COR-L47 (cell line): Measurements from ENCODE around the gene BRIP1.
"Not testable (repeated sequence)": the region's sequence is repeated elsewhere in the genome, so short reads cannot be mapped to it uniquely, and the experiment has no call there.

ENCODE experiments used
- DNase-seq: peaks from one replicate; lab custom pipeline; 2025; lab: John Stamatoyannopoulos, UW

The BRIP1 gene

DNA sequence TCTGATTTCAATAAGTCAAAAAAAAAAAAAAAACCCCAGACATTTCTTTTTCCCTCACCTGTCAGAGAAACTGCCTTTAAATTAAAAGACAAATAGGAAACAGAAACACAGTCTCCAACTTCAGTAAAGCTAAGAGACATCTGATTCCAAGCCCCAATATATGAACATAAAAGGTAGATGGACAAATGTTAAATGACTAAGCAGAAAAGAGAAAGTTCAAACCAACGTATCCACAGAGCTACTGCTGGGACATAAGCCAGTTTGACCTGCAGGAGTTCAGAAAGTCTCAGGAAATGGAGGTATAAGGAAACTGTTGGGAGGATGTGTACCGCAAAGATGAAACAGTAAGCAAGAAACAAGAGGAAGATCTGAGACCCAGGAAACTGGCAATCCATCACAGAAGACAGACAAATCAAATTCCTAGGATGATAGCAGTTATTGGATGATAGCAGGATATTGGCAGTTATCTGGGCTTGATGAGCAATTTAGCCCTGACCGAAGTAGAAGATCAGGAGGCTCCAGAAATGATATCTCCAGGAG is 135.0 kb downstream of the BRIP1 start:
- DNase-seq: no peak

DNA sequence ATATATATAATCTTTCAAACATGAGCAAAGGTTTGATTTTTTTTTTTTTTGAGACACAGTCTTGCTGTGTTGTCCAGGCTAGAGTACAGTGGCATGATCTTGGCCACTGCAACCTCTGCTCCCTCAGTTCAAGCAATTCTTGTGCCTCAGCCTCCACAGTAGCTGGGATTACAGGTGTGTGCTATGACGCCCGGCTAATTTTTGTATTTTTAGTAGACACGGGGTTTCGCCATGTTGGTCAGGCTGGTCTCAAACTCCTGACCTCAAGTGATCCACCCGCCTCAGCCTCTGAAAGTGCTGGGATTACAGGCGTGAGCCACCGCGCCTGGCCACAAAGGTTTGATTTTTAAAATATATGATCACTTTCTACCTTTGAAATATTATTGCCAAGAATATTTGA is 135.5 kb downstream of the BRIP1 start:
- DNase-seq: not testable (repeated sequence)

DNA sequence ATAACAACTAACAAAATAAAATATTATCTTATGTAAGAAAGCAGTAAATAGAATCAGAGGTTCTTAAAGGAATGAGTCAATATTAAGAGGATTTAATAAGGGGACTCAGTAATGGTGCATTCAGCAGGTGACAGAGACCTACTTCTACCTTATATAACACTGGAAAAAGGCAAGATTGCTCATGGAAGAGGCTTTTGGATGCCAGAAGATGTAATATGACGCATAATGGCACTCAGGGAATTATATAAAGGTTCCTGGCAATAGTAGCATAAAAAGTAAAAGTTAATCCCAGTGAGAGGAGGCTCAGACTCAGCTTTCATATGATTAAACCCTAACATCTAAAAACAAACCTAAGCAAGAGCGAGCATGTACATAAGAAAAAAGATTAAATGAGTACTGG is 136.4 kb downstream of the BRIP1 start:
- DNase-seq: no peak

DNA sequence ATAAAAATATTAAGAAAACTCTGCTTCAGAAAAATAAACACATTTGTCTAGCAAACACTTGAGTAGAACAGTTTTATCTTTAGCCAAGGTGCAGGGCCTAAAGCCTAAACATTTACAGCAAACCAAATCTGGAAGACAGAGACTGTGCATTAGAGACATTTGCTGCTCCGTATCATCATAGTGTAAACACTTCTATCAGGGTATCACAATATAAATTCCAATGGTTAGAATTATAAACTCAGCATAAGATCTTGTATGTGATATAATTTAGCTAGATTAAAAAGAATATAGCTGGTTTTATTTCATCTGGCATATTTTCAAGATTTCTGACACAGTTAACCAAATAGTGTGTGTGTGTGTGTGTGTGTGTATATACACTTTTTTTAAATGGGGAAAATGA is 138.6 kb downstream of the BRIP1 start:
- no peak for DNase-seq

DNA sequence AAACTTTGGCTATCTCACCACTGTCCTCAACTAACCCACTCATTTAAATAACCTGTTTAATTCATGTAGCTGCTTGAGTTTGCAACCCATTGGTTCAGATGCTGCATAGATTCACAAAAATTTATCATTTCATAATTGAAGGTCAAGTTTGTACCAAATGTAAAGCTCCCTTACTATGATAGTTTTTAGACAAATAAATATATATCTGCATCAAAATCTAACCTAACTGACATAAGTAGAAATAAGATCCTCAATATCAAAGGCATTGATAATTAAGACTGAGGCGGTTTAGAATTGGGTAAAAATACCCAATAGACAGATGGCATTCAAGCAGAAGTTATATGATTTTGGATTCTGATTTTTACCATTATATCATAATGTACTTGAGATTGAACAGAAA is 139.4 kb downstream of the BRIP1 start:
- DNase-seq: no peak

DNA sequence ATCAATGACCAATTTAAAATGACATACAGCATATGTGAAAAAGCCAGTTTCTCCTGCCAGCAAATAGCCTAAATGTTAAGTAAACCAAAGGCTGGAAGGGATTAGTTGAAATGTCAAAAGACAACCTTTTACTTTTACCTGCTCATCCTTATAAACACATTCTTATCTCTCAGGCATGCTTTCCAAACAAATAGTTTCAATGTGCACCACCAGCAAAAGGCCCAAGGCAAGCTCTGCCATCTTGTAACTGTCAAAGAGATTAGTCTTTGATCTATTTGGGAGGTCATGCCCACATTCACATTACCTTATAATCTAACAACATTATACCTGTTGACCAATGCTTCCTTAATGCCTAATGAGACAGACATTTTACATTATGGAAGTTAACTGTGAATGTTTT is 140.1 kb downstream of the BRIP1 start:
- DNase-seq: no peak

DNA sequence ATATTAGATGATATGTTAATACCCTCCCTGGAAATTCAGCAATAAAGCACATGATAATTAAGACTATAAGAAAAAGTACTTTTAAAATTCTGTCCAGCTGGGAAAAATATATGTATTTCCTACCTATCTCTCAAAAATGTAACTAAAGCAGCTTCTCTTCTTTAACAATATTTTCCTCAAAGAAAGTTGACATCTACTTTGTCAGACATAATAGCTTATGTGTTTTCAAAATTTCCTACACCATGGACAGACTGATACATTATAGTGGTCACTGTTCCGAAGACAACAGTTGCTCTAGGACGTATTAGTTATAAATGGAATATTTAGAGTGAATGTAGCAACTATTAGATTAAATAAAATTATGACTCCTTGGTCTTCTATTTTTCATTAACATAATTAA is 140.9 kb downstream of the BRIP1 start:
- DNase-seq: no peak

DNA sequence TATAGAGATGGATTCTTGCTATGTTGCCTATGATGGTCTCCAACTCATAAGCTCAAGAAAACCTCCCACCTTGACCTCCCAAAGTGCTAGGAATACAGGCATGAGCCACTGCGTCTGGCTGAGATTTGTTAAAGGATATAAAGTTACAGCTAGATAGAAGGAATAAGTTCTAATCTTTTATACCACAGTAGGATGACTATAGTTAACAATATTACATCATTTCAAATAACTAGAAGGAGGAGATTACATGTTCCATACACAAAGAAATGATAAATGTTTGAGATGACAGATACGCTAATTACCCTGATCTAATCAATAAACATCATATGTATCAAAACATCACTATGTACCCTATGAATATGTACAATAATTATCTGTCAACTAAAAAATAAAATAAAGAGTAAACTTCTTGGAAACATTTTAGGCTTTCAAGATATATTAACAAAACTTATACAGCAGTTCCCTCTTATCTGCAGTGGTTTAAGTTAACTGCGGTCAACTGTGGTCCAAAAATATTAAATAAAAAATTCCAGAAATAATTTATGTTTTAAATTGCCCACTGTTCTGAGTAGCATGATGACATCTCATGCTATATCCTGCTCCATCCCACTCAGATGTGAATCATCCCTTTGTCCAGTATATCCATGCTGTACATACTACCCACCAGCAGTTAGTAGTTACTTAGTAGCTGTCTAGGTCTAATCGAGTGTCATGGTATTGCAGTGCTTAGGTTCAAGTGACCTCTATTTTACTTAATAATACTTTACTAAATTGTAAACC is 143.1 kb downstream of the BRIP1 start:
- DNase-seq: no peak

DNA sequence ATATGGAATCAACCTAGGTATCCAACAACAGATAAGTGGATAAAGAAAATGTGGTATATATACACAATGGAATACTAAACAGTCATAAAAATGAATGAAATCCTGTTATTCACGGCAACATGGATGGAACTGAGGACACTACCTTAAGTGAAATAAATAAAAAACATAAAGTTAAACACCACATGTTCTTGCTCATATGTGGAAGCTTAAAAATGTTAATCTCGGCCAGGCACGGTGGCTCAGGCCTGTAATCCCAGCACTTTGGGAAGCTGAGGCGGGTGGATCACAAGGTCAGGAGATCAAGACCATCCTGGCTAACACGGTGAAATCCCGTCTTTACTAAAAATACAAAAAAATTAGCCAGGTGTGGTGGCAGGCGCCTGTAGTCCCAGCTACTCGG is 144.1 kb downstream of the BRIP1 start:
- not testable (repeated sequence) for DNase-seq

DNA sequence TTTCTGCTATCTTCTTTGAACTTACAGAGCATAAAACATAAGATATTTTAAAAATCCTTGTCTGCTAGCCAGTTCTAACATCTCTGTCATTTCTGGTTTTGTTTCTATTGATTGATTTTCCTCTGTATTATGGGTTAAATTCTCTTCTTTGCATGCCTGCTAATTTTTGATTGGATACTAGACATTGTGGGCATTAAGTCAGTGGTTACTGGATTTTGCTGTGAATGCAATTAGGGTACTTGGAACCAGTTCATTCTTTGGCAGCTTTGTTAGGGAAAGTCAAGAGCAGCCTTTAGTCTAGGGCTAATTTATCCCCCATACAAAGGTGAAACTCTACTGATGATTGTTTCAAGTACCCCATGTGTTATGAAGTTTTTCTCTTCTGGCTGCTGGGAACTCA is 145.3 kb downstream of the BRIP1 start:
- no peak for DNase-seq

DNA sequence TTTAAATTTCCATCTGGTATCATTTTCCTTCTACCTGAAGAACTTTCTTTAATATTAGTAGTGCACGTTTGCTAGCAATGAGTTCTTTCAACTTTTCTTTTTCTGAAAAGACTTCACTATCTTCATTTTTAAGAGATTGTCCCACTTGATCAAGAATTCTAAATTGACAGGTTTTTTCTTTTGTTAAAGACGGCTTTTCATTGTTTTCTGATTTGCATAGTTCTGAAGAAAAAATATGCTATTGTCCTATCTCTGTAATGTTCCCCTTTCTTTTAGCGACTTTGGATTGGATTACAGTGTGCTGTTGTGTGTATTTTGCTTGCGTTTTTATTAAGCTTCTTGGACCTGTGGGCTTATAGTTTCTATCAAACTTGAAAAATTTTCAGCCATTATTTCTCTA is 146.0 kb downstream of the BRIP1 start:
- DNase-seq: no peak

DNA sequence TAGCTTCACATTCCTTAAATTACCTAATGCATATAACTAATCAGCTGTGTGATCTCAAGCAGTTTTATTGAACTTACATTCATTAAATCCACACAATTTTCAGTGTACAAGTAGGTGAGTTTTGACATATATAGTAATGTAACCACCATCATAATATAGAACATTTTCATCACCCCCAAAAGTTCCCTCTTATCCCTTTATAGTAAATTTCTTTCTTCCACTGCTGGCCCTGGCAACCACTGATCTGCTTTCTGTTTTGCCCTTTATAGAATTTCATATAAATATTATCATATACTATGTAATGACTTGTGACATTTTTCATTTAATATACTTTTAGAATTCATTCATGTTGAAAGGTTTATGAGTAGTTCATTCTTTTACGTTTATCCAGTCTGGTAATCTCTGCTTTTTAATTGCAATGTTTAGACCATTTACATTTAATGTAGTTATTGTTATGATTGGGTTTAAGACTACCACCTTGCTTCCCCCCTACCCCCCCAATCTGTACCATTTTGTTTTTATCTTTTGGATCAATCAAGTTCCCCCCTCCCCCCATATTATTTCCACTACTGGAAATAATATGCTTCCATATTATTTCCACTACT is 147.0 kb downstream of the BRIP1 start:
- DNase-seq: no peak

DNA sequence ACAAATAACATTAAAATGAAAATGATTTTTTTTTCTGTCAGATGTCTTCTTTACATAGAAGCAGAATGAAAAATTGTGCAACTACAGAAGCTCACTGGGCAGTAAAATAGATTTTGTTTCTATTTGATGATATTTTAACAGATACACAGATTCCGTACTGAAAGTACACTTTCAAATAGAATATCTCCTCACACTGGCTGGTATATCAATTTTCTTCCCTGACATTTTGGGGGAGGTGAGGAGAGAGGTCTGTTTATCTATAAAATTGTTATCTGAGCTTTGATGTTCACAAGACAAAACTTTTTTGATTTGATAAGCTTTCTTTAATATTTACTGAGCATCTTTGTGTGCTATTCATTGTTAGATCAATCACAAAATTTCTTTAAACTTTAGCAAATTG is 148.0 kb downstream of the BRIP1 start:
- no peak for DNase-seq

DNA sequence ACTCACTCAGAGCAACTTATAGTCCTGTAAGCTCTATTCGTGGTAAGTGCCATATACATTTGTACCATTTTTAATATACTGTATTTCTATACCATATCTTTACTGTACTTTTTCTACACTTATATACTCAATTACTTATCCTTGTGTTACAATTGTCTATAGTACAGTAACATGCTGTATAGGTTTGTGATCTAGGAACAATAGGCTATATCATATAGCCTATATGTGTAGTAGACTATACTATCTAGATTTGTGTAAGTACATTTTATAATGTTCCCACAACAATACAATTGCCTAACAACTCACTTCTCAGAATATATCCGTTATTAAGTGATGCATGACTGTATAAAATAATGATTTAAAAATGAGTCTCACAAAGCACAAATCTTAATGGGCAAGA is 149.0 kb downstream of the BRIP1 start:
- no peak for DNase-seq

DNA sequence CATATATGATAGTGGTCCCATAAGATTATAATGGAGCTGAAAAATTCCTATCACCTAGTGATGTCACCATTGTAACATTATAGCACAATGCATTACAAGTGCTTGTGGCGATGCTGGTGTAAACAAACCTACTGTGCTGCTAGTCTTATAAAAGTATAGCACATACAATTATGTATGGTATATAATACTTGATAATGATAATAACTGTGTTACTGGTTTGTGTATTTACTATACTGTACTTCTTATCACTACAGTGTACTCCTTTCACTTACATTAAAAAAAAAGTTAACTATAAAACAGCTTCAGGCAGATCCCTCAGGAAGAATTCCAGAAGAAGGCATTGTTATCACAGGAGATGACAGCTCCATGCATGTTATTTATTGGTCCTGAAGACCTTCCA is 150.3 kb downstream of the BRIP1 start:
- no peak for DNase-seq

DNA sequence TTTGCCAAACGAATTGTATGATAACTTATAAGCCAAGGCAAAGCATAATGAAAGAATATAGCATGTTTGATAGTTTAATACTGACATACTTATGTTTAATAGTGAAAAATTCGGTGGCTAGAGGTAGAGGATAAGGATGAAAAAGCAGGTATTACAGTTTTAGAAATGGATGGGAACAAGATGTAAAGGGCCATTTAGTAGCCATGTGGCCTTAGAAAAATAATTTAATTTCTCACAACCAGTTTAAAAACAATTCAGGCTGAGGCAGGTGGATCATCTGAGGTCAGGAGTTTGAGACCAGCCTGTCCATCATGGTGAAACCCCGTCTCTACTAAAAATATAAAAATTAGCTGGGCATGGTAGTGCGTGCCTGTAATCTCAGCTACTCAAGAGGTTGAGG is 152.8 kb downstream of the BRIP1 start:
- no peak for DNase-seq

DNA sequence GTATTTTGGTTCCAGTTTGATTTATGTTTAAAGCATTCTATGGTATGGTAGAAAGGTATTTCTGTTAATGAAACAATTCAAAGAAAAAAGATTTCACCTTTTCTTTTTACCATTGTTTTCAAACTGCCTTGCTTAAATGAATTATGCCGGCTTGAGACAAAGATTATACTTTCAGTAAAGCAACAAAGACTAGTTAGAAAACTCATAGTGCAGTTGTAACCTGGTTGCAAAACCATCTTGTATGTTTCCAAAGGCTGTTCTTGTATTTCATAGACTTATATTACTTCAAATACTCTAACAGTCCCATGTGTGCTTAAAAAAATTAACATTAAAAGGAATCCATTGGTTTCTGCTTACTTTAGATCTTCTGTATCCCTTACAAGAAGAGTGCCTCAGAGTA is 153.8 kb downstream of the BRIP1 start:
- no peak for DNase-seq

DNA sequence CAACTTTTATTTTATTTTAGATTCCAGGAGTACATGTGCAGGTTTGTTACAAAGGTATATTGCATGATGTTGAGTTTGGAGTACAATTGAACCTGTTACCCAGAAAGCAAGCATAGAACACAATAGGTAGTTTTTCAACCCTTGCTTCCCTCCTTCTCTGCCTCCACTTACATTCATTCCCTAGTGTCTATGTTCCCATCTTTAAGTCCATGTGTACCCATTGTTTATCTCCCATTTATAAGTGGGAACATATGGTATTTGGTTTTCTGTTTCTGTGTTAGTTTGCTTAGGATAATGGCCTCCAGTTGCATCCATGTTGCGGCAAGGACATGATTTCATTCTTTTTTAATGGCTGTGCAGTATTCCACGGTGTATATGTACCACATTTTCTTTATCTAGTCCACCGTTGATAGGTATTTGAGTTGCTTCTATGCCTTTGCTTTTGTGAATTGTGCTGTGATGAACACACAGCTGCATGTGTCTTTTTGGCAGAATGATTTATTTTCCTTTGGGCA is 158.3 kb downstream of the BRIP1 start:
- DNase-seq: no peak

DNA sequence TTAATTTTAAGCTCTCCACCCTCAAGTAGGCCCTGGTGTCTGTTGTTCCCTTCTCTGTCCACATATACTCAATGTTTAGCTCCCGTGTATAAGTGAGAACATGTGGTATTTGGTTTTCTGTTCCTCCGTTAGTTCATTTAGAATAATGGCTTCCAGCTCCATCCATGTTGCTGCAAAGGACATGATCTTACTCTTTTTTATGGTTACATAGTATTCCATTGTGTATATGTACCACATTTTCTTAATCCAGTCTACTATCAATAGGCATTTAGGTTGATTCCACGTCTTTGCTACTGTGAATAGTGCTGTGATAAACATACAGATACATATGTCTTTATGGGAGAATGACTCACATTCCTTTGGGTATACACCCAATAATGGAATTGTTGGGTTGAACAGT is 160.9 kb downstream of the BRIP1 start:
- no peak for DNase-seq

DNA sequence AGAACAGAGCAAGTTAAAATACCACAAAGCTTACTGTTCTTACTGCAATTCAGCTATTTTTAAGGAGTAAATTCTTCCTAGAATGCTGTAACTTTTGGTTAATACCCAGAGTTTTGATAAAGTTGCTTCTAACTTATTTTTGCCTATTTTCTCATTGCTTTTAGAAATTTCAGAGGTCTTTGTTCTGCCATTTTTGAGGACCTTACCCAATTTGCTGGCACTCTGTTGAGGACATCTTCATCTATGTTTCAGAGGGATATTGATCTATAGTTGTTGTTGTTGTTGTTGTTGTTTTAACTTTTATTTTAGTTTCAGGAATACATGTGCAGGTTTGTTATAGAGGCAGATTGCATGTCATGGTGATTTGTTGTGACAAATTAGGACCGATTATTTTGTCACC is 161.3 kb downstream of the BRIP1 start:
- no peak for DNase-seq

DNA sequence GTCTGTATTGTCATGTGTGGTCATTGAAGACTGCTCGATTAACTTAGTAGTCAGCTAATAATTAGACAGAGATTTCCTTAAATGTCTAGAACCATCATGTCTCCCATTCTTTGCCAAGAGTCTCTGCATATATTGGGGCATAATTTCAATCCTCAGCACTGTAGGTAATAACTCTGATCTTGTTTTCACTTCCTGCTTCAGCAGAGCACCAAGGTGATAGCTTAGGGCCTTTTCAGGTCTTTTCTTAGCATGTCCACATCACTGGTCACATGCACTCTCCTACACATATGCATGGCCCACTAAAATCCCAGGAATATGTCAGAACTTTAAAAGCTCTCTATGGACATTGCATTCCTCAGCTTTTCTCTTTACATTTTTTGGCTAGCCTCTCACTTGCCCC is 162.0 kb downstream of the BRIP1 start:
- DNase-seq: no peak

DNA sequence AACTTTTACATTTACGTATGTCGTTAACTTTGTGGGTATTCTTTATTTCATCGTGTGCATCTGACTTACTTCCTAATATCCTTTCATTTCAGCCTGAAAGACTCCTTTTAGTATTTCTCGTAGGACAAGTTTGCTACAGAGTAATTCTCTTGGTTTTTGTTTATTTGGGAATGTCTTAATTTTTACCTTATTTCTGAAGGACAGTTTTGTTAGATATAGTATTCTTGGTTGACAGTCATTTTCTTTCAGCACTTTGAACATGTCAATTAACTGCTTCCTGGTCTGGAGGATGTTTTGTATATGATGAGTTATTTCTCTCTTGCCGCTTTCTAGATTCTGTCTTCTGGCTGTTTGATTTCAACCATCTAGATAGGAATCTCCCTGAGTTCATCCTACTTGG is 163.1 kb downstream of the BRIP1 start:
- DNase-seq: no peak

DNA sequence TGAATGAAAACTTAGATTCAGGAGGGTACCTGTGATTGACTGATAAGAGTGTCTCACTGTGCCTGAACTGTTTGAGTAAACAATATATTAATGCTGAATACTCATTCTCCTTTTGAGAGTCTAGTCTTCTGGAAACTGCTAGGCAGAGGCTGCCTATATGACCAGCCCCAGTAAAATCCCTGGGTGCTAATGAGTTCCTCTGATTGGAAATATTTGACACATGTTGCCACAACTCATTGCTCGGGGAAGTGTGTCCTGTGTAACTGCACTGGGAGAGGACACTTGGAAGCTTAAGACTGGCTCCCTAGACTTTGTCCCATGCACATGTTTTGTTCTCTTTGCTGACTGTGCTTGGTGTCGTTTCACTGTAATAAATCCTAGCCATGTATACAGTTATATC is 163.6 kb downstream of the BRIP1 start:
- no peak for DNase-seq

DNA sequence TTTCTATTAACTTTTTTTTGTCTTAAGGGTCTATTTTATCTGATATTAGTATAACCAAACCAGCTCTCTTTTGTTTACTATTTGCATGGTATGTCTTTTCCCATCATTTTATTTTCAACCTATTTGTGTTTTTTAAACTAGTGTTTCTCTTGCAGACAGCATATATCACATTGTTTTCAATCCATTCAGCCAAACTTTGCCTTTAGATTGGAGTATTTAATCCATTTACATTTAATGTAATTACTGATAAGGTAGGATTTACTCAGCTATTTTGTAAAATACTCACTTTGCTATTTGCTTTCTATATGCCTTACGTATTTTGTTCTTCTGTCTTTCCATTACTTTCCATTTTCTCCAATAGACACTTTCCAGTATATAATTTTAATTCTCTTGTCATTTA is 164.3 kb downstream of the BRIP1 start:
- DNase-seq: no peak
